ENCODE data around the gene SH3RF3. TPM values are rescaled to one million over a fixed set of nuclear protein-coding genes. Genes with fewer than 3 reads are reported as not detected.

Gene SH3RF3
- total and polyA plus RNA-seq, 9 of the 15 experiments (the other 6 are each of a cell fraction or from before 2014, with no cell fraction given), result 0.02 TPM; not detected in 8

DNA sequence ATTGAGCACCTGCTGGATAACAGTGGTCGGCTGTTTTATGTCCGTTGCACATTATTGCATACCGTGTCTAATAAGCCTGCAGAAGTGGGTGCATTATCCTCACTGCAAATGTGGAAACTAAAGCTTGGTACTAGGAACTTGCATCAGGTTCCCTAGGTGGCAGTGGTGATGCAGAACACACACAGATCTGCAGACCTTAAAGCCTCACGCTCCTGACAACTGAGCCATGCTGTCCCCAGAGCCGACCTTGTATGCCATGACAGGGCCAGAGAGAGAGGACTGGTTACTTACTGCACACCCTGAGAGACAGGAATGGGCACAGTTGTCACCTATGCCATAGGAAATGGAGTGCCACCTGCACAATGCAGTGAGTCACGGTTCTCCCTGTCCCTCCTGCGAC is 151.8 kb downstream of the SH3RF3 start:
- H3K4me3 ChIP-seq, result no peak overlapping the region
- H2AFZ ChIP-seq (ENCODE audit: low read depth, low read length), result no peak overlapping the region
- in situ Hi-C loops (cut with MboI), result no loop called here
- no peaks in the 10 kb centered on the region for H3K9me1 ChIP-seq (ENCODE audit: control insufficient read depth, insufficient read depth, low read length)
- CTCF ChIA-PET (ENCODE audit: low intra/inter-chr PET ratio), result no interaction called here
- H3K9ac ChIP-seq (ENCODE audit: insufficient read depth in 1 of 2, low read depth in 2 of 2, low read length in 2 of 2), result no peak overlapping the region
- H3K36me3 ChIP-seq (ENCODE audit: control insufficient read depth, insufficient read depth, low read length), result no peaks in the 10 kb centered on the region
- H3K79me2 ChIP-seq (ENCODE audit: control insufficient read depth, insufficient read depth, low read length), result no peaks in the 10 kb centered on the region
- H4K20me1 ChIP-seq (replicated peaks; ENCODE audit: control insufficient read depth, insufficient read depth, low read length), result no peaks in the 10 kb centered on the region; the same call in 1 of the 2 replicates
- H3K4me2 ChIP-seq (ENCODE audit: insufficient read depth, low read length), result no peak overlapping the region
- BruUV-seq (replicated peaks), result no TSS peak
- no peaks in the 10 kb centered on the region for H3K9me3 ChIP-seq (replicated peaks; ENCODE audit: control insufficient read depth, insufficient read depth, low read depth, low read length)
- peaks cover 0 to 12% of the 10 kb centered on the region in 2 experiments; a peak in 3 of 5 replicates for H3K4me1 ChIP-seq (replicated peaks in 1 of 2; ENCODE audit: control insufficient read depth in 2 of 2, insufficient read depth in 2 of 2, low read length in 2 of 2)
- FAIRE-seq, result no peak
- TF ChIP-seq ELF4 (CRISPR knock-in tag; IDR thresholded peaks at IDR 0.05) (no peak), KLF6 (CRISPR knock-in tag; IDR thresholded peaks at IDR 0.05; ENCODE audit: borderline replicate concordance) (peak; percentile 57; the same call in 1 of the 2 replicates), RAD21 (CRISPR knock-in tag; conservative IDR thresholded peaks at IDR 0.05 in 1 of 2, IDR thresholded peaks at IDR 0.05 in 1 of 2) (0 out of 4 replicates have a peak, but pooled peaks of 1 of the 2 experiments have one; percentile 8), ZNF79 (CRISPR knock-in tag; IDR thresholded peaks at IDR 0.05; ENCODE audit: low read depth) (0 out of 2 replicates have a peak, but pooled peaks have one; percentile 16), SMAD3 (CRISPR knock-in tag; conservative IDR thresholded peaks at IDR 0.05) (0 out of 2 replicates have a peak, but pooled peaks have one; percentile 13)
- TF ChIP-seq, protein P1, sequence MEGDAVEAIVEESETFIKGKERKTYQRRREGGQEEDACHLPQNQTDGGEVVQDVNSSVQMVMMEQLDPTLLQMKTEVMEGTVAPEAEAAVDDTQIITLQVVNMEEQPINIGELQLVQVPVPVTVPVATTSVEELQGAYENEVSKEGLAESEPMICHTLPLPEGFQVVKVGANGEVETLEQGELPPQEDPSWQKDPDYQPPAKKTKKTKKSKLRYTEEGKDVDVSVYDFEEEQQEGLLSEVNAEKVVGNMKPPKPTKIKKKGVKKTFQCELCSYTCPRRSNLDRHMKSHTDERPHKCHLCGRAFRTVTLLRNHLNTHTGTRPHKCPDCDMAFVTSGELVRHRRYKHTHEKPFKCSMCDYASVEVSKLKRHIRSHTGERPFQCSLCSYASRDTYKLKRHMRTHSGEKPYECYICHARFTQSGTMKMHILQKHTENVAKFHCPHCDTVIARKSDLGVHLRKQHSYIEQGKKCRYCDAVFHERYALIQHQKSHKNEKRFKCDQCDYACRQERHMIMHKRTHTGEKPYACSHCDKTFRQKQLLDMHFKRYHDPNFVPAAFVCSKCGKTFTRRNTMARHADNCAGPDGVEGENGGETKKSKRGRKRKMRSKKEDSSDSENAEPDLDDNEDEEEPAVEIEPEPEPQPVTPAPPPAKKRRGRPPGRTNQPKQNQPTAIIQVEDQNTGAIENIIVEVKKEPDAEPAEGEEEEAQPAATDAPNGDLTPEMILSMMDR (IDR thresholded peaks at IDR 0.05 in 2 of 3, conservative IDR thresholded peaks at IDR 0.05 in 1 of 3; ENCODE audit: insufficient read depth in 2 of 3, low read depth in 1 of 3, low read length in 3 of 3), result 0 out of 6 replicates have a peak, but pooled peaks of 1 of the 3 experiments have one; percentile 7
- no peak for DNase-seq (ENCODE audit: extremely low read depth in 1 of 4, low spot score in 3 of 4)
- 6% methylated on average over 7 of the region's 7 CpGs for WGBS (ENCODE audit: insufficient coverage, low coverage, missing lambda C conversion rate)
- no peak; the same call in 2 of the 3 replicates for ATAC-seq
- no peak overlapping the region for H3K27ac ChIP-seq (ENCODE audit: extremely low read depth, low read depth, low read length)
- intact Hi-C loops (cut with micrococcal nuclease), result no loop called here
- POLR2A ChIA-PET, result interaction anchor here (0.5 to 1.1 kb wide), 2 partner anchors 9 to 582 kb away, joined by 3 read pairs; no protein-coding TSS in a partner anchor
- peaks cover 7 to 35% of the 10 kb centered on the region in 2 experiments; a peak in 3 of 5 replicates for H3K27me3 ChIP-seq (ENCODE audit: control insufficient read depth in 2 of 2, insufficient read depth in 2 of 2, low read length in 2 of 2)
